Stimulated activated CD4-positive, alpha-beta T cell treated with anti-CD3 and anti-CD28 coated beads, Interleukin-2, amount 100 ng/mL, for 4 hours (primary cell): ENCODE data around the gene LRCH4.

Source experiments
- DNase-seq: peaks from one replicate; pipeline ENCODE4 v3.0.0-alpha.2; 2020; ENCODE audit warnings: low read depth

Gene LRCH4

GRCh38 chr7:100585511-100586265 lies at the start of gene LRCH4:
LRCH4 (minus strand) TSS chr7:100586129; CDS start chr7:100586100, 29 bp downstream.
- DNase-seq: peak; percentile 33

GRCh38 chr7:100632951-100633717 lies 47.2 kb upstream of the LRCH4 start:
- peak; percentile 41 for DNase-seq

- DNase-seq: no peak
Measured at GRCh38 chr7:100630066-100630465, 44.1 kb upstream of the LRCH4 start.

DNA sequence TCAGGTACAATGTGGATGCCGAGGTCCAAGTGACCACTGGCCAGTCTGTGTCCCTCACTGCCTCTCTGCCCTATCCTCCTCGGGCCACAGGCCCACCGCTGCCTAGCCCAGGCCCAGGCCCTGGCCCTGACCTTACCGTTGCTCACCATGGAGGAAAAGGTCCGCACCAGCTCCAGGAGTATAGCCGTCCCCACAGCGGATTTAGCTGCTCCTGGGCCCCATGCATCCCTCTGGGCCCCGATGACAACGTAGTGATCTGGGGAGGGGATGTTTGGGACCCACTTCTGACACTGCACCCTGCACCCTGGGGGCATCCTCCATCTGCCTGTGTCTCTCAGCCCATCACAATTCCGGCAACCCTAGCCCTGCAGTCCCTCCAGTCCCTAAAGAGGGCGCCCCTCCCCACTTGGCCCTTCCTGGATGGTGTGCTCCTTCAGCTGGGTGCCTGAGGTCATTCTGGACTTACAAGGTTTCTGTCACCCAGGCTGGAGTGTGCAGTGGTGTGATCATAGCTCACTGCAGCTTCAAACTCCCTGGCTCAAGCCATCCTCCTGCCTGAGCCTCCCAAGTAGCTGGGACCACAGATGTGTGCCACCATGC lies 43.3 kb upstream of the LRCH4 start:
- DNase-seq: no peak

GRCh38 chr7:100627238-100627549 lies 41.3 kb upstream of the LRCH4 start:
- DNase-seq: no peak

- DNase-seq: peak; percentile 84
Measured at GRCh38 chr7:100626530-100627237, 40.8 kb upstream of the LRCH4 start.

GRCh38 chr7:100626055-100626454 lies 40.1 kb upstream of the LRCH4 start:
- no peak for DNase-seq

- no peak for DNase-seq
Measured at GRCh38 chr7:100623951-100624824, 38.3 kb upstream of the LRCH4 start.

GRCh38 chr7:100621554-100621953 lies 35.6 kb upstream of the LRCH4 start:
- DNase-seq: no peak

DNA sequence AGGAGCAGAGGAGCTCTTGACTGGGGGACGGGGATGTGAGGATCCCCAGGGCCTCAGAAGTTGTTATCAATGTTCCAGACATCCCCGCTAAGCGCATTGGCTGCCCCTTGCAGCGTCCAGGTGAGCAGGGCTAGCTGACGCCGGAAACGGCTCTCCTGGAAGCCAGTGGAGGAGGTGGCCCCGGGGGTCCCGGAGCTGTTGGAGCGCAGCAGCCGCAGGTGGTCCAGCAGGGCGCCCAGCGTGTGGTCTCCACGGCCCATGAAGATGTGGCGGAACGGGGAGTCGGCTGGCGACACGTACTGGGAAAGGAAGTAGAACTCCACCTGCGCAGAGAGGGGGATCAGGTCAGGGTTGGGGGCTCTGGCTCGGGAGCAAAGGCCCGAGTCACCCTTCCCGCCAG lies 34.9 kb upstream of the LRCH4 start:
- DNase-seq: no peak

- no peak for DNase-seq
Measured at GRCh38 chr7:100620239-100620638, 34.3 kb upstream of the LRCH4 start.

- no peak for DNase-seq
Measured at GRCh38 chr7:100614308-100614861, 28.5 kb upstream of the LRCH4 start.

DNA sequence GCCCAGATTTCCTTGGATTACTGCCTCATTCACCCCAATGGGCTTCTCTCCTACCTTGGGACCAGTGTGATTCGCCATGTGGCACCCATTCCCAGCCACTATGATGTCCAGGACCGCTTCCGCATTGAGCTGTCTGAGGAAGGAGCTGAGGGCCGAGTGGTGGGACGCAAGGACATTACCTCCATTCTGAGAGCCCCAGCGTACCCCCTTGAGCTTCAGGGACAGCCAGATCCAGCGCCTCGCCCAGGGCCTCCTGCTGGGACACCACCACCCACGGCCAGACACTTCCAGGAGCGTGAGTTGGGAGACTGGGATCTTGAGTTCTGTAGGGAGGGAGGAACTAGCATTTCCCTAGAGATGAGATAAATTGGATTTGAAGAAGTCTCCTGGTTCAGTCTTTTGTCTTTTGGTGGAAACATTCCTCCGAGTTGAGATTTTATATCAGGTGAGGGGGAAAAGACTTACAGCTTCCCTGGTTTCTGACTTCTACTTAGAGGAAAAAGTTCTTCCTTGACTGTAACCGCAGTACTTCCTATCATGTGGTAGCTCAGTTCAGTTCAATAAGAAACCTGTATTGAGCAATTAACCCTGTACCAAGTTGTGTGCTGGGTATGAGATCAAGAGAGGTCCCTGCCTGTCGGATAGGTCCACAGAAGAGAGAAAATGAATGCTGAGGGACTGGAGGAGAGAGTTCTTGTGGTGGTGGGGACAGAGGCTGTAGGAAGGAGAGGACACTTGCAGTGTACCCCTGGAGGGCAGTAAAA lies 27.7 kb upstream of the LRCH4 start:
- no peak for DNase-seq

- DNase-seq: no peak
Measured at GRCh38 chr7:100612730-100613390, 26.9 kb upstream of the LRCH4 start.

DNA sequence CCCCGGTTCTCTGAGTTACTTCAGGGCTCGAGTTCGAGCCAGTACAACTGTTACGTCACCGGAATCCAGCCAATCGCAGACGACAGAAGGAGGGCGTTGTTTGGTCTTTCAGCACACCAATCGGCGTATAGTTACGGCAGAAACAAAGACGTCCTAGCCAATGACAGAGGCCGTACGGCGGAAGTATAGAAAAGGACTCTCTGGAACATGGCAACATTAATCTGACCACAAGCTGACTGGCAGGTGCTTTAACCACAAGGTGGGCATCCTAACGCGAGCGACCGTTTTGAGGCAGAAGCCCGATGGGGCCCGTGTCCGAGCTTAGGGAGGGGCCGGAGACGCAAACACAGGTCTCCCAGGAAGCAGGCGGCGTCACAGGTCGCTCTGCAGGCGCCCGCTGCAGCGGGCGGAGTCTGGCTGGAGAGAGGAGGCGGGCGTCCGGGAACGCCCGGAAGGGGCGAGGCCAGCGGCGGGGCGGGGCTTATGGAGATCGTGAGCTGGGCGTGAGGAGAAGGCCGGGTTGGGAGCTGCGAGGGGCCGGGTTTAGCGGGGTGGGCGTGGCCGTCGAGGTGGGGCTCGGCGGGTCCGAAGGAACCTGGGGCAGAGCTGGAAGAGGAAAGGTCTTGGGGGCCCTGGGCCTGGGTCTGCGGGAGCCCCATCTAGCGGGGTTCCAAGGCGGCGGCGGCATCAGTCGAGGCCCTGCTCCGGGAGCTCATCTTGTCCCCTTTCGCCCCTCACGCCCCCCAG lies 26.2 kb upstream of the LRCH4 start, which contains the start of gene MOSPD3:
MOSPD3 (plus strand) TSS at position 558 of the 747 bp plus-strand sequence. CDS start 252 bp downstream, outside the sequence.
- DNase-seq: peak; percentile 97

- DNase-seq: no peak
Measured at GRCh38 chr7:100609958-100610357, 24.0 kb upstream of the LRCH4 start.

DNA sequence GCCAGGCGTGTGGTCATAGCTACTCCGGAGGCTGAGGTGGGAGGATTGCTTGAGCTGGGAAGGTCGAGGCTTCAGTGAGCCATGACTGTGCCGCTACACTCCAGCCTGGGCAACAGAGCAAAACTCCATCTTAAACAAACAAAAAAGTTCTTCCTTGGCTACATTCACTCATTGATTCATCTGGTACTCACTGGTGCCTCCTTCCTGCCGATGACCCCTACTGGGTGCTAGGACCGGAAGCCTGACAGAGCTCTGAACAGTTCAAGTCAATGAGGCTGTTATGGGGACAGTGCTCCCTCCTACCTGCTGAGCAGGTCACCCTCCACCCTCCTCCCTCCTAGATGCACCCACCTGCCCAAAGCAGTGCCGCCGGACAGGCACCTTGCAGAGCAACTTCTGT lies 21.2 kb upstream of the LRCH4 start:
- DNase-seq: no peak

- no peak for DNase-seq
Measured at GRCh38 chr7:100606313-100606712, 20.4 kb upstream of the LRCH4 start.
